CD14-positive monocyte (primary cell): ENCODE data around the gene BAG1. TPM values are rescaled to one million over a fixed set of nuclear protein-coding genes. Genes with fewer than 3 reads are reported as not detected.

ENCODE experiments used
- DNase-seq, 3 donors: peaks; one replicate each; pipeline ENCODE4 v3.0.0-alpha.2; 2011 to 2022
- H2AFZ ChIP-seq: 2 replicates; pipeline ENCODE4 v1.6.0; 2012; ENCODE audit warnings: mild to moderate bottlenecking, low read depth, low read length, inconsistent platforms; ENCODE audit not compliant: insufficient read depth, poor library complexity, severe bottlenecking
- H3K27ac ChIP-seq, 2 donors: 1 replicate in 1 of 2; 2 replicates in 1 of 2; pipeline ENCODE4 v1.5.1; 2012 to 2013; ENCODE audit warnings: low read length in 2 of 2, control low read depth in 1 of 2, inconsistent platforms in 1 of 2, low read depth in 1 of 2, mild to moderate bottlenecking in 1 of 2
- H3K27me3 ChIP-seq, 2 donors: one replicate each; pipeline versions ENCODE4 v1.6.0 to v1.6.1; 2011 to 2013; ENCODE audit warnings: low read length in 2 of 2; ENCODE audit not compliant: control insufficient read depth in 2 of 2, insufficient read depth in 2 of 2
- H3K36me3 ChIP-seq, 2 donors: replicated peaks in 1 of 2; 1 replicate in 1 of 2; 2 replicates in 1 of 2; pipeline versions ENCODE4 v1.5.1 to v1.6.1; 2012 to 2013; ENCODE audit warnings: low read length in 2 of 2, control low read depth in 1 of 2, inconsistent platforms in 1 of 2, mild to moderate bottlenecking in 1 of 2; ENCODE audit not compliant: insufficient read depth in 2 of 2, control insufficient read depth in 1 of 2
- H3K4me1 ChIP-seq, 2 donors: 1 replicate in 1 of 2; 2 replicates in 1 of 2; pipeline versions ENCODE4 v1.5.1 to v1.6.1; 2012 to 2013; ENCODE audit warnings: low read length in 2 of 2, control low read depth in 1 of 2, inconsistent platforms in 1 of 2, mild to moderate bottlenecking in 1 of 2, moderate library complexity in 1 of 2; ENCODE audit not compliant: insufficient read depth in 2 of 2, control insufficient read depth in 1 of 2
- H3K4me2 ChIP-seq: replicated peaks from 2 replicates; pipeline ENCODE3; 2012; ENCODE audit warnings: low read length, moderate library complexity, mild to moderate bottlenecking; ENCODE audit not compliant: poor library complexity, severe bottlenecking; ENCODE audit errors: extremely low read depth
- H3K4me3 ChIP-seq, 3 experiments: fragments of 200-600 bp in 1 of 3; sonication (generic) in 1 of 3; replicated peaks in 1 of 3; 1 replicate in 2 of 3; 2 replicates in 1 of 3; pipeline ENCODE4 v1.5.1; 2011 to 2013; ENCODE audit warnings: low read length in 3 of 3, mild to moderate bottlenecking in 3 of 3, control low read depth in 2 of 3, low read depth in 2 of 3, inconsistent platforms in 1 of 3, moderate library complexity in 1 of 3
- H3K79me2 ChIP-seq: 2 replicates; pipeline ENCODE4 v1.6.0; 2012; ENCODE audit warnings: mild to moderate bottlenecking, control low read depth, inconsistent platforms, low read length, moderate library complexity; ENCODE audit not compliant: insufficient read depth
- H3K9ac ChIP-seq: 2 replicates; pipeline ENCODE4 v1.6.0; 2017; ENCODE audit warnings: low read length, mild to moderate bottlenecking; ENCODE audit not compliant: insufficient read depth, poor library complexity, severe bottlenecking
- H3K9me3 ChIP-seq, 2 donors: replicated peaks in 1 of 2; 1 replicate in 1 of 2; 2 replicates in 1 of 2; pipeline versions ENCODE4 v1.5.1 to v1.6.1; 2012 to 2013; ENCODE audit warnings: low read length in 2 of 2, control low read depth in 1 of 2; ENCODE audit not compliant: control insufficient read depth in 1 of 2, insufficient read depth in 1 of 2
- H4K20me1 ChIP-seq: 2 replicates; pipeline ENCODE4 v1.6.0; 2012; ENCODE audit warnings: mild to moderate bottlenecking, low read length, control low read depth, moderate library complexity; ENCODE audit not compliant: insufficient read depth
- H3K27ac Mint-ChIP-seq, 7 donors: one replicate each; pipeline ENCODE4 v1.8.0; 2020; ENCODE audit warnings: mild to moderate bottlenecking in 7 of 7, mixed read lengths in 7 of 7, moderate library complexity in 6 of 7, inconsistent platforms in 2 of 7
- H3K27me3 Mint-ChIP-seq, 3 donors: one replicate each; pipeline ENCODE4 v1.8.0; 2021 to 2022; ENCODE audit warnings: low read depth in 3 of 3, mild to moderate bottlenecking in 3 of 3, mixed read lengths in 3 of 3, moderate library complexity in 3 of 3, inconsistent platforms in 1 of 3
- H3K36me3 Mint-ChIP-seq, 2 donors: one replicate each; pipeline ENCODE4 v1.8.0; 2020; ENCODE audit warnings: mixed read lengths in 2 of 2, inconsistent platforms in 1 of 2, mild to moderate bottlenecking in 1 of 2
- H3K4me1 Mint-ChIP-seq: one replicate; pipeline ENCODE4 v1.8.0; 2020; ENCODE audit warnings: mild to moderate bottlenecking, mixed read lengths
- H3K4me3 Mint-ChIP-seq, 2 donors: one replicate each; pipeline ENCODE4 v1.8.0; 2020; ENCODE audit warnings: mild to moderate bottlenecking in 2 of 2, mixed read lengths in 2 of 2, moderate library complexity in 1 of 2
- H3K9me3 Mint-ChIP-seq, 7 donors: one replicate each; pipeline ENCODE4 v1.8.0; 2020 to 2022; ENCODE audit warnings: mixed read lengths in 7 of 7, mild to moderate bottlenecking in 6 of 7, moderate library complexity in 6 of 7, inconsistent platforms in 2 of 7
- CTCF ChIP-seq: fragments of 200-600 bp; IDR thresholded peaks from one replicate; pipeline ENCODE4 v1.8.0; 2022; ENCODE audit warnings: antibody characterized with exemption, mild to moderate bottlenecking
- WGBS: methylation state at CpG from one replicate; pipeline ENCODE4 v1.1.5; 2013; ENCODE audit warnings: missing lambda C conversion rate; ENCODE audit not compliant: insufficient coverage; 5-methylcytosine and 5-hydroxymethylcytosine counted together
- intact Hi-C, 2 donors: fragments of 100-400 bp; cut with micrococcal nuclease; formaldehyde crosslinking; loops; one replicate each; pipeline versions ENCODE4 v1.15.0 to v1.15.1; 2023
- polyA plus RNA-seq, 3 donors: library from polyadenylated mRNA; depleted of rRNA in 1 of 3; unstranded in 2 of 3; stranded (reverse) in 1 of 3; fragments of 300-500 nt in 2 of 3; fragments of >200 nt in 1 of 3; fragmentation: Illumina TruSeq in 2 of 3; gene quantifications; 1 replicate in 2 of 3; 2 replicates in 1 of 3; pipeline ENCODE4 v1.2.3, GENCODE V29; 2012 to 2021

BAG1 gene
- polyA plus RNA-seq, 3 donors = 41.8 to 94.5 (median 93.6) TPM

GRCh38 chr9:33236571-33236970 lies 27.9 kb downstream of the BAG1 start:
- Histone ChIP-seq H2AFZ (no peak overlapping the region), H3K9me3 (no peaks in the 10 kb centered on the region), H3K4me1 (no peaks in the 10 kb centered on the region), H3K4me2 (no peak overlapping the region), H3K36me3 (no peaks in the 10 kb centered on the region), H3K79me2 (no peaks in the 10 kb centered on the region), H3K4me3 (no peak overlapping the region), H3K27ac (no peak overlapping the region), H4K20me1 (no peaks in the 10 kb centered on the region), H3K9ac (no peak overlapping the region), H3K27me3 (no peaks in the 10 kb centered on the region)
- Mint-ChIP-seq H3K27ac (no peak overlapping the region), H3K4me3 (no peak overlapping the region), H3K4me1 (peaks cover 8% of the 10 kb centered on the region), H3K27me3 (peaks cover 0 to 5% (median 4%) of the 10 kb centered on the region in 3 donors), H3K36me3 (no peaks in the 10 kb centered on the region), H3K9me3 (peaks cover 0 to 3% (median 0%) of the 10 kb centered on the region in 7 donors)
- no peak for DNase-seq
- no peak for TF ChIP-seq CTCF
- 100% methylated on average over 1 of the region's 3 CpGs for WGBS
- intact Hi-C loops = no loop called here

GRCh38 chr9:33234511-33235467 lies 29.7 kb downstream of the BAG1 start:
- Histone ChIP-seq H2AFZ (no peak overlapping the region), H3K9me3 (no peaks in the 10 kb centered on the region), H3K4me1 (no peaks in the 10 kb centered on the region), H4K20me1 (no peaks in the 10 kb centered on the region), H3K27ac (no peak overlapping the region), H3K27me3 (no peaks in the 10 kb centered on the region), H3K4me3 (no peak overlapping the region), H3K79me2 (no peaks in the 10 kb centered on the region), H3K36me3 (no peaks in the 10 kb centered on the region), H3K4me2 (no peak overlapping the region), H3K9ac (no peak overlapping the region)
- H3K4me3 Mint-ChIP-seq = no peak overlapping the region
- WGBS = 84% methylated on average over 4 of the region's 9 CpGs
- DNase-seq = no peak
- peaks cover 0 to 6% (median 5%) of the 10 kb centered on the region in 3 donors for H3K27me3 Mint-ChIP-seq
- no peaks in the 10 kb centered on the region for H3K36me3 Mint-ChIP-seq
- H3K27ac Mint-ChIP-seq = peak overlapping the region in 2 of 7 donors; percentile 31 to 38
- intact Hi-C loops = no loop called here
- H3K9me3 Mint-ChIP-seq = peaks cover 0 to 3% (median 0%) of the 10 kb centered on the region in 7 donors
- peaks cover 8% of the 10 kb centered on the region for H3K4me1 Mint-ChIP-seq
- TF ChIP-seq CTCF = no peak
